Natural killer cell (primary cell): ENCODE data around the gene ADNP2. TPM values are rescaled to one million over a fixed set of nuclear protein-coding genes. Genes with fewer than 3 reads are reported as not detected.

Experiments used
- ATAC-seq, 3 donors: fragments of 150-1000 bp in 2 of 3; fragments of 200-7000 bp in 1 of 3; cut with Tn5 transposase; 1 replicate in 1 of 3; 2 replicates in 2 of 3; pipeline ENCODE4 v1.10.0; 2021; ENCODE audit warnings: mild to moderate bottlenecking in 2 of 3, moderate library complexity in 2 of 3
- DNase-seq, 2 donors: peaks; one replicate each; pipeline versions ENCODE4 v3.0.0 to v3.0.0-alpha.2; 2013 to 2021; ENCODE audit warnings: mixed read lengths in 1 of 2
- H3K27ac ChIP-seq: one replicate; pipeline ENCODE4 v1.5.1; 2013; ENCODE audit warnings: mild to moderate bottlenecking, low read length
- H3K27me3 ChIP-seq: one replicate; pipeline ENCODE4 v1.6.1; 2013; ENCODE audit warnings: low read length; ENCODE audit not compliant: control insufficient read depth, insufficient read depth
- H3K36me3 ChIP-seq: one replicate; pipeline ENCODE4 v1.6.1; 2013; ENCODE audit warnings: low read length; ENCODE audit not compliant: control insufficient read depth, insufficient read depth
- H3K4me1 ChIP-seq: one replicate; pipeline ENCODE4 v1.6.1; 2013; ENCODE audit warnings: low read length; ENCODE audit not compliant: control insufficient read depth, insufficient read depth
- H3K4me3 ChIP-seq: one replicate; pipeline ENCODE4 v1.5.1; 2013; ENCODE audit warnings: low read length
- H3K9me3 ChIP-seq: one replicate; pipeline ENCODE4 v1.6.1; 2013; ENCODE audit warnings: low read length; ENCODE audit not compliant: control insufficient read depth, insufficient read depth
- H3K27ac Mint-ChIP-seq, 2 donors: one replicate each; pipeline ENCODE4 v1.8.0; 2022; ENCODE audit warnings: mild to moderate bottlenecking in 2 of 2, mixed read lengths in 2 of 2, moderate library complexity in 1 of 2
- H3K27me3 Mint-ChIP-seq, 2 donors: one replicate each; pipeline ENCODE4 v1.8.0; 2022; ENCODE audit warnings: low read depth in 2 of 2, mixed read lengths in 2 of 2
- H3K36me3 Mint-ChIP-seq: one replicate; pipeline ENCODE4 v1.8.0; 2022; ENCODE audit warnings: mixed read lengths
- H3K4me1 Mint-ChIP-seq, 2 donors: one replicate each; pipeline ENCODE4 v1.8.0; 2022; ENCODE audit warnings: mixed read lengths in 2 of 2
- H3K4me3 Mint-ChIP-seq: one replicate; pipeline ENCODE4 v1.8.0; 2022; ENCODE audit warnings: mild to moderate bottlenecking, moderate library complexity, mixed read lengths
- H3K9me3 Mint-ChIP-seq, 2 donors: one replicate each; pipeline ENCODE4 v1.8.0; 2022; ENCODE audit warnings: mixed read lengths in 2 of 2
- WGBS: methylation state at CpG from one replicate; pipeline ENCODE4 v1.1.7; 2013; ENCODE audit warnings: missing lambda C conversion rate; ENCODE audit not compliant: insufficient coverage; 5-methylcytosine and 5-hydroxymethylcytosine counted together
- intact Hi-C: fragments of 100-400 bp; cut with micrococcal nuclease; formaldehyde crosslinking; loops from one replicate; pipeline ENCODE4 v1.14.2; 2022
- total RNA-seq, 4 donors: library from RNA; stranded (reverse); fragments of 120-200 nt in 1 of 4; gene quantifications; one replicate each; pipeline versions ENCODE4 v1.2.3 to v1.2.4, GENCODE V29; 2013 to 2022
- TF ChIP-seq, protein P1 (sequence below): fragments of 200-600 bp; IDR thresholded peaks from one replicate; pipeline ENCODE4 v1.8.0; 2022; ENCODE audit warnings: antibody characterized with exemption

The ADNP2 gene
- total RNA-seq, 3 donors from 2014 or later (not counting 1 experiment from before 2014, with no cell fraction given): 31.2 to 39.2 (median 31.4) TPM

- TF ChIP-seq, protein P1, sequence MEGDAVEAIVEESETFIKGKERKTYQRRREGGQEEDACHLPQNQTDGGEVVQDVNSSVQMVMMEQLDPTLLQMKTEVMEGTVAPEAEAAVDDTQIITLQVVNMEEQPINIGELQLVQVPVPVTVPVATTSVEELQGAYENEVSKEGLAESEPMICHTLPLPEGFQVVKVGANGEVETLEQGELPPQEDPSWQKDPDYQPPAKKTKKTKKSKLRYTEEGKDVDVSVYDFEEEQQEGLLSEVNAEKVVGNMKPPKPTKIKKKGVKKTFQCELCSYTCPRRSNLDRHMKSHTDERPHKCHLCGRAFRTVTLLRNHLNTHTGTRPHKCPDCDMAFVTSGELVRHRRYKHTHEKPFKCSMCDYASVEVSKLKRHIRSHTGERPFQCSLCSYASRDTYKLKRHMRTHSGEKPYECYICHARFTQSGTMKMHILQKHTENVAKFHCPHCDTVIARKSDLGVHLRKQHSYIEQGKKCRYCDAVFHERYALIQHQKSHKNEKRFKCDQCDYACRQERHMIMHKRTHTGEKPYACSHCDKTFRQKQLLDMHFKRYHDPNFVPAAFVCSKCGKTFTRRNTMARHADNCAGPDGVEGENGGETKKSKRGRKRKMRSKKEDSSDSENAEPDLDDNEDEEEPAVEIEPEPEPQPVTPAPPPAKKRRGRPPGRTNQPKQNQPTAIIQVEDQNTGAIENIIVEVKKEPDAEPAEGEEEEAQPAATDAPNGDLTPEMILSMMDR: no peak
- no peaks in the 10 kb centered on the region for H3K36me3 ChIP-seq
- H3K4me1 ChIP-seq: peaks cover 13% of the 10 kb centered on the region
- Mint-ChIP-seq H3K27me3 (peaks cover 10 to 18% of the 10 kb centered on the region in 2 donors), H3K4me3 (peak overlapping the region; percentile 82), H3K4me1 (peaks cover 0 to 12% of the 10 kb centered on the region in 2 donors), H3K27ac (peak overlapping the region in 1 of 2 donors; percentile 11), H3K9me3 (no peaks in the 10 kb centered on the region), H3K36me3 (no peaks in the 10 kb centered on the region)
- intact Hi-C loops: no loop called here
- no peak overlapping the region for H3K27ac ChIP-seq
- H3K4me3 ChIP-seq: peak overlapping the region; percentile 31
- DNase-seq (peak; percentile 62 to 79), ATAC-seq (peak; percentile 68 to 91 (median 86))
- WGBS: 35% methylated on average over 52 of the region's 52 CpGs
- no peaks in the 10 kb centered on the region for H3K27me3 ChIP-seq
- H3K9me3 ChIP-seq: no peaks in the 10 kb centered on the region
Measured at GRCh38 chr18:80147418-80148325, 38.6 kb downstream of the ADNP2 start.

GRCh38 chr18:80148326-80149199 is 39.5 kb downstream of the ADNP2 start:
- no peak for ATAC-seq
- H3K36me3 ChIP-seq: no peaks in the 10 kb centered on the region
- Mint-ChIP-seq H3K4me3 (peak overlapping the region; percentile 82), H3K27me3 (peaks cover 10 to 18% of the 10 kb centered on the region in 2 donors), H3K9me3 (no peaks in the 10 kb centered on the region), H3K27ac (no peak overlapping the region), H3K4me1 (peaks cover 0 to 12% of the 10 kb centered on the region in 2 donors), H3K36me3 (no peaks in the 10 kb centered on the region)
- intact Hi-C loops: no loop called here
- TF ChIP-seq, protein P1: no peak
- no peaks in the 10 kb centered on the region for H3K9me3 ChIP-seq
- peak overlapping the region; percentile 31 for H3K4me3 ChIP-seq
- peaks cover 13% of the 10 kb centered on the region for H3K4me1 ChIP-seq
- 62% methylated on average over 34 of the region's 34 CpGs for whole genome bisulfite sequencing
- no peaks in the 10 kb centered on the region for H3K27me3 ChIP-seq
- no peak overlapping the region for H3K27ac ChIP-seq
- no peak for DNase-seq

DNA sequence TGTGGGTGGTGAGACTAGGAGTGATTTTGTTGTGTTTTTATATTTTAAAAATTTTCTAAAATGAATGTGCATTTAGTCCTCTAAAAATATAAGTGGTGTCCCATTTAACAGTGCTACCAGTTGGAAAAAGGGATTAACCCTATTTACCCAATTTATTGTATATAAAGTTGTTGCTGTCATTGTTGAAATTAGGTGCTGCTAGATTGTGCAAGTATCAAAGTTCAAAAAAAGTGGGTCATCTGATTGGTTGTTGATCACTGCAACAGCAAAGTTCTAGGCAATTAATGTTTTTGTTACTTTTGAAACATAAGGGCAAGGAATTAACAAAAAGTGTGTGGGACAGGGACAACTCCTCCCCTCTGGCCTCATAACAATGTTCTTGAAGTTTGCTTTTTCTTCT is 40.6 kb downstream of the ADNP2 start:
- Histone ChIP-seq H3K27me3 (no peaks in the 10 kb centered on the region), H3K4me1 (peaks cover 13% of the 10 kb centered on the region), H3K4me3 (no peak overlapping the region), H3K36me3 (no peaks in the 10 kb centered on the region), H3K9me3 (no peaks in the 10 kb centered on the region), H3K27ac (no peak overlapping the region)
- H3K9me3 Mint-ChIP-seq: no peaks in the 10 kb centered on the region
- no peak overlapping the region for H3K27ac Mint-ChIP-seq
- ATAC-seq (no peak), DNase-seq (no peak)
- no peaks in the 10 kb centered on the region for H3K36me3 Mint-ChIP-seq
- intact Hi-C loops: no loop called here
- H3K4me1 Mint-ChIP-seq: peaks cover 0 to 12% of the 10 kb centered on the region in 2 donors
- TF ChIP-seq, protein P1: no peak
- peaks cover 10 to 18% of the 10 kb centered on the region in 2 donors for H3K27me3 Mint-ChIP-seq
- H3K4me3 Mint-ChIP-seq: no peak overlapping the region
